Endothelial cell of umbilical vein (primary cell): ENCODE results near the gene SLC9C1.

Source experiments
- EZH2 ChIP-seq: IDR thresholded peaks from 2 replicates; pipeline ENCODE4 v1.6.1; 2012; ENCODE audit warnings: borderline replicate concordance, low read depth, mild to moderate bottlenecking, moderate library complexity, low read length, inconsistent platforms; ENCODE audit not compliant: severe bottlenecking
- MAX ChIP-seq: IDR thresholded peaks from 2 replicates; pipeline ENCODE4 v1.6.1; 2011; ENCODE audit not compliant: insufficient read depth, insufficient read length
- MYC ChIP-seq: IDR thresholded peaks from one replicate; pipeline ENCODE4 v1.6.1; 2011; ENCODE audit warnings: mild to moderate bottlenecking, low read depth, low read length
- POLR2A ChIP-seq: IDR thresholded peaks from 2 replicates; pipeline ENCODE4 v1.6.1; 2012; ENCODE audit warnings: low read depth, mild to moderate bottlenecking, control low read depth, low read length

- TF ChIP-seq MAX (no peak), MYC (no peak), POLR2A (no peak), EZH2 (no peak)
Measured at GRCh38 chr3:112334691-112335433, 40.8 kb upstream of the SLC9C1 start.
